AG08395 (cell line): ENCODE results near the gene PSMB3.

Experiments
- DNase-seq: peaks from one replicate; pipeline ENCODE4 v3.0.0; 2012; ENCODE audit warnings: mixed read lengths, low spot score

Gene PSMB3

GRCh38 chr17:38796451-38797157, 44.1 kb downstream of the PSMB3 start:
- no peak for DNase-seq

GRCh38 chr17:38797158-38797490, 44.6 kb downstream of the PSMB3 start:
- peak; percentile 14 for DNase-seq

GRCh38 chr17:38797828-38798227, 45.3 kb downstream of the PSMB3 start:
- DNase-seq = no peak

- peak; percentile 46 for DNase-seq
Measured at GRCh38 chr17:38798614-38799500, 46.3 kb downstream of the PSMB3 start.

GRCh38 chr17:38799501-38800236, 47.1 kb downstream of the PSMB3 start, which contains the start of gene PIP4K2B:
PIP4K2B (minus strand) TSS chr17:38799556; CDS start chr17:38799424, 132 bp downstream.
- peak; percentile 99 for DNase-seq

- no peak for DNase-seq
Measured at GRCh38 chr17:38800237-38800760, 47.8 kb downstream of the PSMB3 start.

- no peak for DNase-seq
Measured at GRCh38 chr17:38809828-38810227, 57.3 kb downstream of the PSMB3 start.
